Measurements from ENCODE around the gene KCNK7.

- TF ChIP-seq, protein P1, sequence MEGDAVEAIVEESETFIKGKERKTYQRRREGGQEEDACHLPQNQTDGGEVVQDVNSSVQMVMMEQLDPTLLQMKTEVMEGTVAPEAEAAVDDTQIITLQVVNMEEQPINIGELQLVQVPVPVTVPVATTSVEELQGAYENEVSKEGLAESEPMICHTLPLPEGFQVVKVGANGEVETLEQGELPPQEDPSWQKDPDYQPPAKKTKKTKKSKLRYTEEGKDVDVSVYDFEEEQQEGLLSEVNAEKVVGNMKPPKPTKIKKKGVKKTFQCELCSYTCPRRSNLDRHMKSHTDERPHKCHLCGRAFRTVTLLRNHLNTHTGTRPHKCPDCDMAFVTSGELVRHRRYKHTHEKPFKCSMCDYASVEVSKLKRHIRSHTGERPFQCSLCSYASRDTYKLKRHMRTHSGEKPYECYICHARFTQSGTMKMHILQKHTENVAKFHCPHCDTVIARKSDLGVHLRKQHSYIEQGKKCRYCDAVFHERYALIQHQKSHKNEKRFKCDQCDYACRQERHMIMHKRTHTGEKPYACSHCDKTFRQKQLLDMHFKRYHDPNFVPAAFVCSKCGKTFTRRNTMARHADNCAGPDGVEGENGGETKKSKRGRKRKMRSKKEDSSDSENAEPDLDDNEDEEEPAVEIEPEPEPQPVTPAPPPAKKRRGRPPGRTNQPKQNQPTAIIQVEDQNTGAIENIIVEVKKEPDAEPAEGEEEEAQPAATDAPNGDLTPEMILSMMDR (IDR thresholded peaks at IDR 0.05) = peak; percentile 64 to 75 (median 65)
- TF ChIP-seq POLR2A (IDR thresholded peaks at IDR 0.05) = no peak
Observed at GRCh38 chr11:65625628-65626342, 30.2 kb upstream of the KCNK7 start.

Measured in Peyer's patch (tissue), 4 donors.